A673 (cell line): Measurements from ENCODE around the gene GAREM1. TPM values are rescaled to one million over a fixed set of nuclear protein-coding genes. Genes with fewer than 3 reads are reported as not detected.

Experiments
- BruUV-seq: library from RNA; stranded (reverse); fragments of 400-500 nt; replicated peaks from 2 replicates; lab custom pipeline; 2021; lab: Mats Ljungman, UMichigan
- CTCF ChIA-PET: fragments of 300-600 bp; sonication (Branson Sonifier 250); formaldehyde crosslinking; loops from one replicate; lab custom pipeline; 2022; ENCODE audit warnings: antibody characterized with exemption; lab: Charles Lee
- POLR2A ChIA-PET: fragments of 300-600 bp; sonication (Branson Sonifier 250); formaldehyde crosslinking; loops from one replicate; lab custom pipeline; 2022; ENCODE audit warnings: antibody characterized with exemption; ENCODE audit not compliant: low non-redundant PET; lab: Charles Lee
- DNase-seq: peaks from one replicate; pipeline ENCODE4 v3.0.0-alpha.2; 2015; ENCODE audit warnings: low spot score
- H3K27ac ChIP-seq: fragments of 200-600 bp; sonication (generic); 2 replicates; pipeline ENCODE4 v1.5.1; 2016; ENCODE audit warnings: mixed run types, low read depth, mild to moderate bottlenecking, mixed read lengths, antibody characterized with exemption, low read length; ENCODE audit not compliant: poor library complexity, severe bottlenecking
- H3K27me3 ChIP-seq: fragments of 200-600 bp; sonication (generic); replicated peaks from 2 replicates; pipeline ENCODE4 v1.6.1; 2017; ENCODE audit warnings: mixed run types, low read depth, mild to moderate bottlenecking, mixed read lengths, antibody characterized with exemption, low read length; ENCODE audit not compliant: insufficient read depth, poor library complexity
- H3K36me3 ChIP-seq: fragments of 200-600 bp; sonication (generic); 2 replicates; pipeline ENCODE4 v1.6.1; 2016; ENCODE audit warnings: mixed run types, mild to moderate bottlenecking, mixed read lengths, antibody characterized with exemption, low read length; ENCODE audit not compliant: insufficient read depth, poor library complexity, severe bottlenecking
- H3K4me1 ChIP-seq: fragments of 200-600 bp; sonication (generic); 2 replicates; pipeline ENCODE4 v1.6.1; 2017; ENCODE audit warnings: mixed run types, mild to moderate bottlenecking, mixed read lengths, antibody characterized with exemption, low read length; ENCODE audit not compliant: insufficient read depth, poor library complexity, severe bottlenecking
- H3K4me3 ChIP-seq: fragments of 200-600 bp; sonication (generic); 2 replicates; pipeline ENCODE4 v1.5.1; 2016; ENCODE audit warnings: low read depth, mixed run types, mild to moderate bottlenecking, mixed read lengths, low read length; ENCODE audit not compliant: poor library complexity, severe bottlenecking
- H3K9me3 ChIP-seq: fragments of 200-600 bp; sonication (generic); 2 replicates; pipeline ENCODE4 v1.6.1; 2016; ENCODE audit warnings: mixed run types, low read depth, mild to moderate bottlenecking, mixed read lengths, antibody characterized with exemption, low read length; ENCODE audit not compliant: poor library complexity, severe bottlenecking
- CTCF ChIP-seq: fragments of 300-800, 200-600 bp; sonication (generic); conservative IDR thresholded peaks from 2 replicates; pipeline ENCODE4 v1.5.1; 2017; ENCODE audit warnings: low read depth, mild to moderate bottlenecking, antibody characterized with exemption, low read length, moderate library complexity, mixed read lengths
- EZH2 ChIP-seq: fragments of 200-600 bp; sonication (generic); IDR thresholded peaks from 2 replicates; pipeline ENCODE4 v1.6.1; 2017; ENCODE audit warnings: borderline replicate concordance, low read depth, mild to moderate bottlenecking, mixed read lengths, antibody characterized with exemption, low read length; ENCODE audit not compliant: poor library complexity, severe bottlenecking
- intact Hi-C: fragments of 100-400 bp; cut with micrococcal nuclease; formaldehyde crosslinking; loops from one replicate; pipeline ENCODE4 v1.10.0; 2022; ENCODE audit not compliant: unreplicated experiment
- total RNA-seq: library from RNA; stranded (reverse); gene quantifications from 2 replicates; pipeline ENCODE4 v1.2.3, GENCODE V29; 2021

Gene GAREM1
- total RNA-seq, 1 experiment from 2014 or later = 8.4 TPM

DNA sequence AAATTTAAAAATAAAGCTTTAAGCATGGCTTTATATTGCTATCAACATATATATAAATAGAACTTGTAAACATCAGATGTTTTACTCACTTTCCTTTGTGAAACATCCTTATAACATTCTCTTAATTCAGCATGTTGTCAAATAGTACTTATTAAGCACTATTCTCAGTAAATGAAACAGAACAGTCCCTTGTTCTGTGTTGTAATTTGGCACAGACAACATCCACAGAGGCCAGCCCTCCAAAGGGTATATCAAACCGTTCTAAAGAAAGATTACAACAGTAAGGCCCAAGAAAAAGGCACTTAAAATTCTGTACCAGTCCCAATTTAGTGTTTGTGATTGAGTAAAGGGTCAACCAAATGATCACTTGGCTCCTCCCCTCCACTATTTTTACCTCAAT lies 46.0 kb downstream of the GAREM1 start:
- ChIA-PET CTCF (no interaction called here), POLR2A (no interaction called here)
- TF ChIP-seq EZH2 (no peak), CTCF (no peak)
- H3K27me3 ChIP-seq = no peaks in the 10 kb centered on the region
- intact Hi-C loops = no loop called here
- no peaks in the 10 kb centered on the region for H3K36me3 ChIP-seq
- no peak overlapping the region for H3K27ac ChIP-seq
- peaks cover 3% of the 10 kb centered on the region for H3K4me1 ChIP-seq
- no peak overlapping the region for H3K4me3 ChIP-seq
- BruUV-seq = no TSS peak
- DNase-seq = no peak
- H3K9me3 ChIP-seq = no peaks in the 10 kb centered on the region

DNA sequence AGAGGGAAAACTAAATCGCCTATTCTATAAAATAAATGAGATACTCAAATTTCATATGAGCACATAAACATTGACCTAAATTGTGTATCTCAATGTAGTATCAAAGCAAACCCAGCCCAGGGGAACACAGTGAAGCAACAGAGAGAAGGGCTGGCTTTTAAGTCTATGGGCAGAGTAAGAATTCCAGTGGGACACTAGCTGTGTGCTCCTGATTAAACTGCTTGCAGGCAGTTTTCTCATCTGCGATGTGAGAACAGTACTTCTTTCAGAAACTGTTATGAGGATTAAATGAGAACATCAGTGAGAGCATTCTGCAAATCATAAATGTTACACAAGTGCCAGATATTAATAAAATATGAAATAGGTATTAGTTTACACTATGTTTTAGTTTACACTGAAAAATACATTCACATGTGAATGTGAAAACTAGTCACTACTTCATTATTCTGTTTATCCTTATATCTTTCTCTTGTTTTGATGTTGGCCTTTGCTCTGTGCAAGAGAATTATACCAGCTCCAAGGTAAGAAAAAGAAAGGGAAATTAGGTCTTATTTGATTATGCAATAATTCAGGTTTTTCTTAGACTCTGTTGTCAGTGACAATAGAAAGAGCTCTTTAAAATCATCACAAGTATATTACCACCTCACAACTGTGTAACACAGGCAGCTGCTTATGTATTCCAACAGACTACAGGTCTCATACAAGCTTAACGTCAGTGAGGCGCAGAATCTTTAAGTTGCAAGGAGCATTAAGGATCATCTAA lies 47.5 kb downstream of the GAREM1 start:
- CTCF ChIA-PET = no interaction called here
- H3K27ac ChIP-seq = no peak overlapping the region
- BruUV-seq = no TSS peak
- intact Hi-C loops = no loop called here
- no peaks in the 10 kb centered on the region for H3K9me3 ChIP-seq
- no peaks in the 10 kb centered on the region for H3K36me3 ChIP-seq
- no peak overlapping the region for H3K4me3 ChIP-seq
- no peak for DNase-seq
- TF ChIP-seq EZH2 (no peak), CTCF (no peak)
- H3K4me1 ChIP-seq = peaks cover 3% of the 10 kb centered on the region
- H3K27me3 ChIP-seq = no peaks in the 10 kb centered on the region
- POLR2A ChIA-PET = no interaction called here

DNA sequence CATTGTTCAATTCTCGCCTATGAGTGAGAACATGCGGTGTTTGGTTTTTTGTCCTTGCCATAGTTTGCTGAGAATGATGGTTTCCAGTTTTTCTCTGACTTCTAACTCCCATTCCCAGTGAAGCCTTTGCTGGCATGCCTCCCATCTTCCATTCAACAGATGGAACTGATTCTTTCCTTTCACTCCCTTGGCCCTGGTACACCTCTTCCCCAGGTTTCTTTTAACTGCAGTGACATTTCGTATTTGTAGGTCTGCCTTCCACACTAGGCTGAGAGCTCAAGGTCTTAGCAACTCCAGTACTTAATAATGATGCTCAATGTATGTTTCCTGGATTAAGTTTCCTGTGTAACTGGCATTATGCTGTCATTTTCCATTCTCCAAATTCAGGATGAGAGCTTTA lies 48.5 kb downstream of the GAREM1 start:
- TF ChIP-seq CTCF (no peak), EZH2 (no peak)
- no TSS peak for BruUV-seq
- CTCF ChIA-PET = no interaction called here

More for the DNA sequence above, 48.5 kb downstream of the GAREM1 start:
- POLR2A ChIA-PET = no interaction called here
- H3K27ac ChIP-seq = no peak overlapping the region
- H3K4me1 ChIP-seq = peaks cover 3% of the 10 kb centered on the region
- no peaks in the 10 kb centered on the region for H3K36me3 ChIP-seq
- intact Hi-C loops = no loop called here
- DNase-seq = no peak
- H3K4me3 ChIP-seq = no peak overlapping the region
- H3K9me3 ChIP-seq = no peaks in the 10 kb centered on the region
- no peaks in the 10 kb centered on the region for H3K27me3 ChIP-seq
